HG03432 (cell line): ENCODE measurements around the gene RNASET2.
"Not testable (repeated sequence)": the region's sequence is repeated elsewhere in the genome, so short reads cannot be mapped to it uniquely, and the experiment has no call there.

ENCODE experiments used
- ATAC-seq: cut with Tn5 transposase; IDR thresholded peaks from one replicate; pipeline ENCODE4 v1.9.1; 2021; ENCODE audit warnings: mild to moderate bottlenecking, moderate library complexity; ENCODE audit not compliant: unreplicated experiment

The RNASET2 gene

GRCh38 chr6:166948724-166949123 lies 7.6 kb downstream of the RNASET2 start:
- not testable (repeated sequence) for ATAC-seq

DNA sequence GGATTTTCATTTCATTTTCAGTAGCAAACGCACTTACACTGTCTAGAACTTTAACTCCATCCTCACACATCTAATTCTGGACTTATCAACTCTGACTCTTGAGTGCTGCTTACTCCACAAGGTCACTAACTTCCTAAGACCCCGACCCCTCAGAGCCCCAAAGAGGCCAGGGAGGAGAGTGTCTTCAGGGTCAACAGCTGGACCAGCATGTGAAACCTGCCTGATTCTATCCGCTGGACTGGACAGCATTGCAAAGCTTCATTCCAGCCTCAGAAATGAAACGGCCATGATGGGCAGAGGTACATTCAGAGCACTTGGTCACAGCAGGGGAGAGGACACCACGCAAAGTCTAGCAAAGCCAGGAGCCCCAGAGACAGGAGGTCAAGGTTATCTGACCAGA lies 9.1 kb downstream of the RNASET2 start:
- ATAC-seq: no peak

GRCh38 chr6:166946125-166946524 lies 10.2 kb downstream of the RNASET2 start:
- no peak for ATAC-seq

GRCh38 chr6:166944666-166945256 lies 11.6 kb downstream of the RNASET2 start:
- ATAC-seq: no peak

- ATAC-seq: no peak
Measured at GRCh38 chr6:166942393-166943168, 13.8 kb downstream of the RNASET2 start.

GRCh38 chr6:166940643-166941068 lies 15.7 kb downstream of the RNASET2 start:
- ATAC-seq: no peak

DNA sequence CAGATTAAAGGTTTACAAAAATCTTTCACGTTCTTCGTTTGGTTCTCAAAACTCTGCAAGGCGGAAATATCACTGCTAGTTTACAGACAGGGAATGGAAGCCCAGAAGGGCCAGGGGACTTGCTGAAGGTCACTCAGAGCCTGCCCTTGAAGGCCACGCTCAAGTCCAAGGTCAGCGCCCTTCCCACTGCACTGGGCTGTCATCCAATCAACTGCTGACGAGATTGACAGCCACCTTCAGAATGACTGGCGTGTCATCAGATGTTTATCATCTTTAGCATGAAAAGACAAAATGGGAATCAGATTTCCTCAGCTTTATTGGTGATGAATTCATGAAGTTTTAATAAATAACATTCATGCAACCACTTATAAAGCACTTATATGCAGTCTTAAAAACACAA lies 16.5 kb downstream of the RNASET2 start:
- no peak for ATAC-seq

DNA sequence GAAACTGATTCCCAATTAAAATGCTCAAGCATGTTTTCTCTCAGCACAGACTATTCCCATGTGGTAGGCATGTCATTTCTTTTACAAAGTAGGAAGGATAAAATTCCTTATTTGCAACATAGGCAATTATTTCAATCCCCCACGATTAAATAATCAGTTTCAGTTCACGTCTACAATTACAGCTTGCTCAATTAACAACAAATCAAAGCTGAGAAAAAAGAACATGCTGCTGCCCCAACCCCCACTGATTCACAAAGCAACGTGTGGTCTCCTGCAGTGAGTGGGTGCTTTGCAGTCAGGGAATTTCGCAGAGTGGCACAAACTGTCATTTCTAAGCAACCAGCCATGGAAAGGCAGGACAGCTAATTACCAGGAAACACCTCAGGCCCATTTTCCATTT lies 17.0 kb downstream of the RNASET2 start:
- no peak for ATAC-seq

GRCh38 chr6:166938704-166939103 lies 17.6 kb downstream of the RNASET2 start:
- no peak for ATAC-seq

- ATAC-seq: no peak
Measured at GRCh38 chr6:166938150-166938549, 18.2 kb downstream of the RNASET2 start.

GRCh38 chr6:166937746-166938145 lies 18.6 kb downstream of the RNASET2 start:
- no peak for ATAC-seq

DNA sequence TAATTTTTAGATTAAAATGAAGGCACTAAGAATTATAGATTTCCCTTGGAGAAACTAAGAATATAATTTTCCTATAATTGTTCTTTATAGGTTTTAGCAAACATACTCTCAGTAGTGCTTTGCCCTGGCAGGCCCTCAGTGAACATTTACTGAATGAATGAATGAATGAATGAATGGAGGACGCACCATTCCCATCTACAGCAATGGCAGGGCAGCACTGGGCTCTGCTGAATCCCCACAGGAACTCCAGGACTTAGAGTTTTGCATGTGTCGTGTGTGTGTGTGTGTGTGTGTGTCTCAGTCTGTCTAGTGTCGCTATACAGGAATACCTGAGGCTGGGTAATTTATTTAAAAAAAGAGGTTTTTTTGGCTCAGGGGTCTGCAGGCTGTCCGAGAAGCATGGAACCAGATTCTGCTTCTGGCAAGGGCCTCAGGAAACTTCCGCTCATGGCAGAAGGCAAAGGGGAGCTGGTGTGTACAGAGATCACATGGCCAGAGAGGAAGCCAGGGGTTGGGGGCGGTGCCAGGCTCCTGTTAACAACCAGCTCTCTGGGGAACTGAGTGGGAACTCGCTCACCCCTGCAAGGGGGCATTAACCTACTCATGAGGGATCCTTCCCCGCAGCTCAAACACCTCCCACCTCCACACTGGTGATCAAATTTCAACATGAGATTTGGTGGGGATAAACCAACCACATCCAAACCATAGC lies 20.1 kb downstream of the RNASET2 start:
- ATAC-seq: no peak

DNA sequence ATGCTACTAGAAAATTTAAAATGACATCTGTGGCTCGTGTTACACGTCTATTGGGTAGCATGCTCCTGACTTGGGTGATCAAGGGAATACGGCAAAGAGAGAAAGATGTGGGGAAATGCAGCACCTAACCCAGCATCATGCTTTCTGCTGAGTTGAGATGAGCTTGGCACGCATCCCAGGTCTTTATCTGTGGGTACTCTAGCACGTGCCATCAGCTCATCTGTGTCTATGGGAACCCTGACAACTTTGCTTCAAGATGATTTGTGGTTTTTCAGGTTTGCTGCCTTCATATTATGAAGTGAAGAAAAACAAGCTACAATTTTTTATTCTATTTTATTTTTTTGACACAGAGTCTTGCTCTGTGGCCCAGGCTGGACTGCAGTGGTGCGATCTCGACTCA lies 21.0 kb downstream of the RNASET2 start:
- ATAC-seq: no peak

- ATAC-seq: no peak
Measured at GRCh38 chr6:166934174-166934573, 22.2 kb downstream of the RNASET2 start.

GRCh38 chr6:166933396-166933795 lies 23.0 kb downstream of the RNASET2 start:
- no peak for ATAC-seq

DNA sequence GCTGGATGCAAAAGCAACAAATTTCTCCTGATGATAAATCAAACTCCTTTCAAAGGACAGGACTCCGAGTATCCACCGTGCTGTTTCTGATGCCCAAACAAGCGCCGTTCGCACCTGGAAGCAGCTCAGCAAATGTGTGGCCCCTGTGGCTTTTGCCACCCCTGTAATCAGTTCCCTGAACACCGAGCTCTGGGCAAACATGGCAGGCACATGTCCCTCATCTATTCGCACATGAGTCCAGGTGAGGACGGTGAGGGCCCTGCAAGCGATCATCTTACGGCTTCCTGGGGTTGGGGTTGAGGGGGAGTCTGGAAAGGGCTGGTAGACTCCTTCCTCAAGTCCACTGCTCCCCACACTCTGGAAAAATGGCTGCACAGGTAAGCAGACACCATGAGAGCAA lies 23.7 kb downstream of the RNASET2 start:
- ATAC-seq: no peak

- ATAC-seq: no peak
Measured at GRCh38 chr6:166932116-166932515, 24.2 kb downstream of the RNASET2 start.

DNA sequence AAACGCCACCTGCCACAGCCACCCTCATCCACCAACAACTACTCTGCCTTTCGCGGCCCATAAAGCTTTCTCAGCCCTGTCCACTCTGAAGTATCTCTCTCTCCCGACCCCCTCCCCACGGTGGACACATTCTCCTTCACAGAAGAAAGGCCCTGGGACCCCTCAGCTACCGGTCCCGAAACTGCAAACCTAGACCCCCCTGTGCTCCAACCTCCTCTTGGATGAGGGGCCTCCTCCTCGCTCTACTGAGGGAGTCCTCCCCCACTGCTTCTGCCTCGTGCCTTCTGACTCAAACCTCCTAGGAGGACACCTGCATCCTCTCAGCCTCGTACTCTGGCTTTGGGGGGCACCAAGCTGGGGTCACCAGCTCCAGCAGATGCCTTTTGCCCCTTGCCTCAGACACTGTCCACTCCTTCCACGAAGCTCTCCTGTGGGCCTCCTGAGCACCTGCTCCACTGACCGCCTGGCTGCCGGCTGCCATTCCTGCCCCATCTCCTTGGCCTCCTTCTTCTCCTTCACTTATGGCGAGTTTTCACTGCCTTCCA lies 24.9 kb downstream of the RNASET2 start:
- ATAC-seq: no peak

DNA sequence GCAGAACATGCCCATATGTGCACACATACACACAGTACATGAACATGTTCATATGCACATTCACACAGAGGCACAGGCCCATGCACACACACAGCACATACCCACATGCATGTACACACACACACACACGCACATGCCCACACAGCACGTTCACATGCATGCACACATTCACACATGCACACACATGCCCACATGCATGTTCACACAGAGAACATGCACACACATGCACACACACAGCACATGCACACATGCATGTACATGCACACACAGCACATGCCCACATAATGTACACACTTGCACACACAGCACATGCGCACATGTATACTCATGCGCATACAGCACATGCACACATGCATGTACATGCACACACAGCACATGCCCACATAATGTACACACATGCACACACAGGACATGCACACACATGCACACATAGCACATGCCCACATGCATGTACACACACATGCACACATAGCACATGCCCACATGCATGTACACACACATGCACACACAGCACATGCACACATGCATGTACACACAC lies 25.9 kb downstream of the RNASET2 start:
- no peak for ATAC-seq

- ATAC-seq: no peak
Measured at GRCh38 chr6:166929542-166930189, 26.7 kb downstream of the RNASET2 start.
